Muscle of leg (tissue), 11 donors: ENCODE measurements around the gene PTPRJ. TPM values are rescaled to one million over a fixed set of nuclear protein-coding genes. Genes with fewer than 3 reads are reported as not detected.

Experiments used
- DNase-seq: peaks from one replicate; pipeline ENCODE4 v3.0.0; 2013
- H3K27ac ChIP-seq: one replicate; pipeline ENCODE4 v1.5.1; 2013; ENCODE audit warnings: mild to moderate bottlenecking, low read length, control low read depth
- H3K27me3 ChIP-seq: one replicate; pipeline ENCODE4 v1.6.1; 2013; ENCODE audit warnings: low read length; ENCODE audit not compliant: control insufficient read depth, insufficient read depth
- H3K36me3 ChIP-seq: one replicate; pipeline ENCODE4 v1.6.1; 2013; ENCODE audit warnings: low read length; ENCODE audit not compliant: control insufficient read depth, insufficient read depth
- H3K4me1 ChIP-seq: one replicate; pipeline ENCODE4 v1.6.1; 2013; ENCODE audit warnings: low read length; ENCODE audit not compliant: control insufficient read depth, insufficient read depth
- H3K4me3 ChIP-seq: one replicate; pipeline ENCODE4 v1.5.1; 2013; ENCODE audit warnings: low read length, control low read depth
- H3K9me3 ChIP-seq: replicated peaks from 2 replicates; pipeline ENCODE4 v1.6.1; 2013; ENCODE audit warnings: low read depth, low read length; ENCODE audit not compliant: control insufficient read depth
- WGBS: methylation state at CpG from one replicate; pipeline ENCODE4 v1.1.5; 2013; ENCODE audit warnings: missing lambda C conversion rate; ENCODE audit not compliant: insufficient coverage; 5-methylcytosine and 5-hydroxymethylcytosine counted together
- polyA plus RNA-seq, 8 donors: library from polyadenylated mRNA; unstranded; fragments of 120-200 nt; gene quantifications; one replicate each; pipeline versions ENCODE4 v1.2.1 to v1.2.3, GENCODE V29; 2013; ENCODE audit warnings: inconsistent platforms in 1 of 8, low replicate concordance in 1 of 8; ENCODE audit not compliant: insufficient read length in 8 of 8, insufficient read depth in 1 of 8
- total RNA-seq: library from RNA; stranded (reverse); fragments of 120-200 nt; gene quantifications from one replicate; pipeline ENCODE4 v1.2.4, GENCODE V29; 2013

The PTPRJ gene
- total and polyA plus RNA-seq, 9 donors = 2.9 to 6.0 (median 3.6) TPM

GRCh38 chr11:48090174-48090573 is 109.8 kb downstream of the PTPRJ start:
- Histone ChIP-seq H3K27ac (no peak overlapping the region), H3K4me1 (peaks cover 15% of the 10 kb centered on the region), H3K27me3 (peaks cover 4% of the 10 kb centered on the region), H3K36me3 (no peaks in the 10 kb centered on the region), H3K9me3 (no peaks in the 10 kb centered on the region), H3K4me3 (no peak overlapping the region)
- DNase-seq = no peak
- WGBS = 78% methylated on average over 6 of the region's 8 CpGs

- no peak overlapping the region for H3K4me3 ChIP-seq
- H3K27me3 ChIP-seq = peaks cover 9% of the 10 kb centered on the region
- no peak overlapping the region for H3K27ac ChIP-seq
- no CpG with 5 or more reads among the region's 4 CpGs for WGBS
- DNase-seq = no peak
- peaks cover 23% of the 10 kb centered on the region for H3K4me1 ChIP-seq
- H3K9me3 ChIP-seq = no peaks in the 10 kb centered on the region
- H3K36me3 ChIP-seq = no peaks in the 10 kb centered on the region
Measured at GRCh38 chr11:48091426-48092102, 111.2 kb downstream of the PTPRJ start.

GRCh38 chr11:48093323-48093722 is 113.0 kb downstream of the PTPRJ start:
- Histone ChIP-seq H3K4me3 (no peak overlapping the region), H3K4me1 (peaks cover 23% of the 10 kb centered on the region), H3K27ac (no peak overlapping the region), H3K36me3 (no peaks in the 10 kb centered on the region), H3K9me3 (no peaks in the 10 kb centered on the region), H3K27me3 (peaks cover 11% of the 10 kb centered on the region)
- no peak for DNase-seq
- WGBS = no CpG with 5 or more reads among the region's 4 CpGs

- DNase-seq = peak; percentile 66
- Histone ChIP-seq H3K27me3 (peaks cover 11% of the 10 kb centered on the region), H3K9me3 (no peaks in the 10 kb centered on the region), H3K4me3 (no peak overlapping the region), H3K4me1 (peaks cover 21% of the 10 kb centered on the region), H3K36me3 (no peaks in the 10 kb centered on the region), H3K27ac (peak overlapping the region; percentile 3)
- 26% methylated on average over 5 of the region's 6 CpGs for WGBS
Measured at GRCh38 chr11:48093795-48094642, 113.7 kb downstream of the PTPRJ start.

GRCh38 chr11:48094643-48095339 is 114.4 kb downstream of the PTPRJ start:
- 79% methylated on average over 9 of the region's 9 CpGs for WGBS
- peaks cover 21% of the 10 kb centered on the region for H3K4me1 ChIP-seq

GRCh38 chr11:48095779-48096470 is 115.6 kb downstream of the PTPRJ start:
- no peak overlapping the region for H3K4me3 ChIP-seq
- peaks cover 21% of the 10 kb centered on the region for H3K4me1 ChIP-seq
- H3K36me3 ChIP-seq = no peaks in the 10 kb centered on the region
- DNase-seq = peak; percentile 35
- 44% methylated on average over 10 of the region's 12 CpGs for WGBS
- H3K27me3 ChIP-seq = peaks cover 10% of the 10 kb centered on the region
- no peaks in the 10 kb centered on the region for H3K9me3 ChIP-seq
- H3K27ac ChIP-seq = no peak overlapping the region

More at GRCh38 chr11:48094643-48095339, 114.4 kb downstream of the PTPRJ start:
- DNase-seq = no peak
- peak overlapping the region; percentile 3 for H3K27ac ChIP-seq
- H3K4me3 ChIP-seq = no peak overlapping the region
- no peaks in the 10 kb centered on the region for H3K9me3 ChIP-seq
- peaks cover 11% of the 10 kb centered on the region for H3K27me3 ChIP-seq
- H3K36me3 ChIP-seq = no peaks in the 10 kb centered on the region

GRCh38 chr11:48096588-48097525 is 116.5 kb downstream of the PTPRJ start:
- no peaks in the 10 kb centered on the region for H3K36me3 ChIP-seq
- WGBS = 90% methylated on average over 6 of the region's 6 CpGs
- H3K4me3 ChIP-seq = no peak overlapping the region
- no peaks in the 10 kb centered on the region for H3K9me3 ChIP-seq
- peaks cover 10% of the 10 kb centered on the region for H3K27me3 ChIP-seq
- H3K4me1 ChIP-seq = peaks cover 29% of the 10 kb centered on the region
- no peak for DNase-seq
- no peak overlapping the region for H3K27ac ChIP-seq

- Histone ChIP-seq H3K27me3 (peaks cover 10% of the 10 kb centered on the region), H3K36me3 (no peaks in the 10 kb centered on the region), H3K4me3 (no peak overlapping the region), H3K9me3 (no peaks in the 10 kb centered on the region), H3K27ac (no peak overlapping the region), H3K4me1 (peaks cover 36% of the 10 kb centered on the region)
- DNase-seq = no peak
- 67% methylated on average over 2 of the region's 6 CpGs for WGBS
Measured at GRCh38 chr11:48098024-48098423, 117.7 kb downstream of the PTPRJ start.

GRCh38 chr11:48099916-48100446 is 119.6 kb downstream of the PTPRJ start:
- no peak for DNase-seq
- H3K4me3 ChIP-seq = no peak overlapping the region
- no peak overlapping the region for H3K27ac ChIP-seq
- H3K27me3 ChIP-seq = peaks cover 12% of the 10 kb centered on the region
- no peaks in the 10 kb centered on the region for H3K36me3 ChIP-seq
- H3K9me3 ChIP-seq = no peaks in the 10 kb centered on the region
- H3K4me1 ChIP-seq = peaks cover 33% of the 10 kb centered on the region
- 85% methylated on average over 2 of the region's 6 CpGs for WGBS
